SK-N-DZ (cell line): ENCODE results near the gene PITX1. TPM values are rescaled to one million over a fixed set of nuclear protein-coding genes. Genes with fewer than 3 reads are reported as not detected.
"Not testable (repeated sequence)": the region's sequence is repeated elsewhere in the genome, so short reads cannot be mapped to it uniquely, and the experiment has no call there.

Experiments
- DNase-seq: peaks from one replicate; pipeline ENCODE4 v3.0.0-alpha.2; 2015; ENCODE audit warnings: low spot score
- polyA plus RNA-seq, 2 experiments: library from polyadenylated mRNA; depleted of rRNA; stranded (reverse); fragments of >200 nt; gene quantifications; 2 replicates each; pipeline ENCODE4 v1.2.3, GENCODE V29; 2014

The PITX1 gene
- 0.50 and 0.53 TPM in 2 replicates for polyA plus RNA-seq (2014; cell fraction: cytosol; rRNA removed)
- polyA plus RNA-seq (2014; cell fraction: nucleus; rRNA removed) = 0.32 and 1.2 TPM in 2 replicates

DNA sequence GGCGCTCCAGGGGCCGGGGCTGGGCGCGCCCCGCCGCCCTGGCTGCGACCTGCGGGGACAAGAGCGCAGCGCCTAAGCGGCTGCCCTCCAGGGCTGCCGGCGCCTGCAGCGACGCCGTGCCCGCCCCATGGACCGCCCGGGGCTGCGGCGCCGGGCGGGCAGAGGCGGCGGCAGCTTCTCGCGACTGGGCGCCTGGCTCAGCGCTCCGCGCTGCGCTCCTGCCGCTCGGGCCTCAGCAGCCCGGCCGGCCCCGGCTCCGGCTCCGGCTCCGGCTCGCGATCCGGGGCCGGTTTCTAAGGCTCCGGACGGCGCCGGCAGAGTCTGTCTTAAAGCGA is at the start of gene PITX1:
TSS of gene PITX1 (minus strand) at position 328 of the 335 bp plus-strand sequence. CDS start 347 bp downstream, outside the sequence.
- DNase-seq = no peak

DNA sequence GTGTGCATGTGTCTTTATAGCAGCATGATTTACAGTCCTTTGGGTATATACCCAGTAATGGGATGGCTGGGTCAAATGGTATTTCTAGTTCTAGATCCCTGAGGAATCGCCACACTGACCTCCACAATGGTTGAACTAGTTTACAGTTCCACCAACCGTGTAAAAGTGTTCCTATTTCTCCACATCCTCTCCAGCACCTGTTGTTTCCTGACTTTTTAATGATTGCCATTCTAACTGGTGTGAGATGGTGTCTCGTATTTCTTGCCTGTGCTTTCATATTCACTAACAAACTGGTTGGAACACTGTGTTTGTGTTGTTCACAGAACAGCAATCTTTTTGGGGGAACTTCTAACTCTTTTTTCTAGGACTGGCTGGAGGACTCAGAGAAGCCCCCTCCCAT is 49.3 kb upstream of the PITX1 start:
- not testable (repeated sequence) for DNase-seq

DNA sequence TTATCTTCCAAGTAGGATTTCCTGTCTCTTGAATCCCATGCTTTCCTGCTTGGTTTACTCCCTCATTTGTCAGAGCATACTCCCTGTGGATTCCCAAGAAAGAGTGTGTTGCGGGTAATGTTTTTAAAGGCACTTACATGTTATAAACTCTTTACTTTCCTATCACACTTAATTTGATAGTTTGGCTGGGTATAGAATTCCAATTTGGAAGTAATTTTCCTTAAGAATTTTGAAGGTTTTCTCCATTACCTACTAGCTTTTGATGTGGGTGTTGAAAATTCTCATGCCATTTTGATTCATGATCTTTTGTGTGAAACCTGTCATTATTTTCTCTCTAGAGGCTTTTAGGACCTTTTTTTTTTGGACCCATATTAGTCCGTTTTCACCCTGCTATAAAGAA is 47.2 kb upstream of the PITX1 start:
- no peak for DNase-seq

DNA sequence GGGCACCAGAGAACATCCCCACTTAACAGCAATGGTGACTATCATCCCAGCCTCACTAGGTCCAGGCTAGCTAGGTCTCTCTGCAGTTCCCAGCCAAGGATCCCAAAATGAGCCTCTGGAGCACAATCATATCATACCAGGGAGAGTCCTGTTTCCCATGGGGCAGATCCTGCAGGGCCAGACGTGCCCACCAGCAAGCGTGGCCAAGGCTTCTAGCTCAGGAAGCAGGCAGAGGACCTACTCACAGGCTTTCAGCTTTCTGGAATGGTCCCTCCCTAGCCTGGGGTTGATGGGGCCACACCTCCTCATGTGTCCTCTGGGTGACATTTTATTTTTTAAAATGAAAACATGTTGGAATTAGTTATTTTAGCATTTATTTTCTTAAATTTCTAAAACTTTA is 45.7 kb upstream of the PITX1 start:
- DNase-seq = no peak

DNA sequence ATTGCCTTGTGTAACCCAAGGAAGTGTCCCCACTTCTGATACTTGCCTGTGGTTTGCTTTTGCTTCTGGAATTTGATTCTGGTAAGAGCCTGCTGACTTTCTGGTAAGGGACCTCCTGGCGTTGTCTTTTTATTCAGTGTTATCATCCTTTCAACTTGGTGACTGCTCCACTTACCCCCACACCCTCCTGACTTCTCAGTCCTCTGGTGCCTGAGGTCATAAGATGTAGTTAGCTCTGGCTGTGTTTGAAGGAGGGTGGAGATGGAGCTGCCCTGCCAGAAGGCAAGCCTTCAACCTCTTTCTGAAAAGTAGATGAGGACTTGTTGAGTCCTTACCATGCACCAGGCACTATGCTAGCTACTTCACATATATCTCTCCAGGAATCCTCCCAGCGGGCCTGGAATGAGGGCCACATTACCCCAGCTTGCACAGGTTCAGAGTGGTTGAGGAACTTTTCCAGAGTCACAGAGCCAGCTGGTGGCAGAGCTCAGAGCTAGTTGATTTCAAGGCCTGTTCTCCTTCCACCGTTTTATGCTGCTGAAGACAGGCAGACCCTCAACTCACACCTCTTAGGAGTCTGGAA is 45.2 kb upstream of the PITX1 start:
- DNase-seq = no peak

DNA sequence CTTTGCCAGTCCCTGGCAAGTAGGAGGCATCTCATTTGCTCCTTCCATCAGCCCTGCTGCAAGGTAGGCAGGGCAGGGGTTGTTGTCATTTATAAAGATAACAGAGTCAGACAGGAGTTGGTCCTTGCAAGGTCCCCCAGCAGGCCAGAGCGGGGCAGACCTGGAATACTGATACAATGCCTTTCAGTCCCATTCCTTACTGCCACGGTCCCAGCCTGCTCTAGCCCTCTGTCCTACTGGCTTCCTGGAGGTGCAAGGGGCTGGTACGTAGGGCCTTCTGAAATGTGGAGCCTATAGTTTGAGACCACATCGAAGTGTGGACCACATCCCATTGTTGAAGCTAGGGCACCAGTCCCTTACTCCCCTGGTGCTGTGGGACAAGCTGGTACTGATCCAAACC is 42.8 kb upstream of the PITX1 start:
- no peak for DNase-seq

DNA sequence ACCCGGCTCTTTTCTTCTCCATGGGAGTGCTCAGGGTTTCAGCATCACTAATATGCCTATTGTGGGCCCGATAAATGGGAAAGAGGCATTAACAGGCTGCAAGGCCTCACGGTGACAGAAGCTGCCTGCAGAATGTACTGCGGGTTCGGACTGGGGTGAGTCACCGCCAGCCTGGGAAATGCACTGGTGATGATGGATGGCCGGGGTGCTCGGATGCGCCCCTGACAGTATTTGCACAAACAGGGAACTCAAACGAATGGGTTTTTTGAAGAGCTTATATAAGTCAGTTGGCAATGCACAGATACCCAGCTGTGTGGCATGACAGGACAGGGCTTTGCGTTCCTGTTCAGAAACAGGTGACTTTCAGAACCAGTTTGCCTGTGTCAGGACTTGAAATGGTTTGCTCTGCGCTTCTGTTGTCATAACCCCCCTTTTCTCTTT is 42.0 kb upstream of the PITX1 start:
- DNase-seq = no peak

DNA sequence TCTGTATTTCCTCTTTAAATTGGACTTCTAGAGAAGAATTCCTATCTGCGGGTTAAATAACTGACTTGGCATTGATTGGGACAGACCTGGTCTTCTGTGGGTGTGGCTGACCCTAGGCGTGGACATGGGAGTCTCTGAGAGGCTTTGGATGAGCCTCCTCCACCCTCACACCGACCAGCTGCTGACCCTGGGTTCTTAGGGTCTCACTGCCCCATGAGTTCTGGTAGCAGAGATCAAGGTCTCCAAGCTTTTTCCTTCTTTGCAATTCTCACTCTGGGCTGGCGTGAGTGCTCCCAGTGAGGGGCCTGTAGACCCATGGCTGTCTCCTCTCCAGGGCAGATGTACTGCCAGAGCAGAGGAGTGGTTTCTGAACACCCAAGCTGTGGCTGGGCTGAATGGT is 41.6 kb upstream of the PITX1 start:
- DNase-seq = no peak

DNA sequence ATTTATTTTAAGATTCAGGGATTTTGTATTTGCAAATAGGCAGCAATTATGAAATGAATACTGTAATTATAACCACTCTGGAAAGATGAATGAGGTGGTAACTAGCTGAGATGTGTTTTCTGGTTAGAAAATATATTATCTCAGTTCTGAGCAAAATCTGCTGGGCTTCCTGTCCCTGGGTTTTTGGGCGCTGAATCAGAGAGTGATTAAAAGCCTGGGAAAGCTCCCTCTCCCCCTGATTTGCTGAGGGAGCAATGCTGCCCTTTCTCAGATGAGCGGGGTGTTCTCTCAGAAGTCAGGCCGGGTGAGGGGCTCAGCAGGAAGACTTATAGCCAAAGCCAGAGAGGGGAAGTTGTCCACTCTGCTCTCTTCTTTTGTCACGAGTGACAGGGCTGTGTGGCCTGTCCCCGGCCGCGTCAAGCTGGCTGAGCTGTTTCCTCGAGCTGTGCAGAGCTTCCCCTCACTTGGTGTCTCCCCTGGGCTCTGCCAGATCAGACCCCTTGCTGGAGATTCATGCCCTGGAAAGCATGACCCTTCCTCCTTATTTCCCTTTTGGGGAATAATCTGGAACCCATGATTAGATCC is 39.8 kb upstream of the PITX1 start:
- DNase-seq = no peak

DNA sequence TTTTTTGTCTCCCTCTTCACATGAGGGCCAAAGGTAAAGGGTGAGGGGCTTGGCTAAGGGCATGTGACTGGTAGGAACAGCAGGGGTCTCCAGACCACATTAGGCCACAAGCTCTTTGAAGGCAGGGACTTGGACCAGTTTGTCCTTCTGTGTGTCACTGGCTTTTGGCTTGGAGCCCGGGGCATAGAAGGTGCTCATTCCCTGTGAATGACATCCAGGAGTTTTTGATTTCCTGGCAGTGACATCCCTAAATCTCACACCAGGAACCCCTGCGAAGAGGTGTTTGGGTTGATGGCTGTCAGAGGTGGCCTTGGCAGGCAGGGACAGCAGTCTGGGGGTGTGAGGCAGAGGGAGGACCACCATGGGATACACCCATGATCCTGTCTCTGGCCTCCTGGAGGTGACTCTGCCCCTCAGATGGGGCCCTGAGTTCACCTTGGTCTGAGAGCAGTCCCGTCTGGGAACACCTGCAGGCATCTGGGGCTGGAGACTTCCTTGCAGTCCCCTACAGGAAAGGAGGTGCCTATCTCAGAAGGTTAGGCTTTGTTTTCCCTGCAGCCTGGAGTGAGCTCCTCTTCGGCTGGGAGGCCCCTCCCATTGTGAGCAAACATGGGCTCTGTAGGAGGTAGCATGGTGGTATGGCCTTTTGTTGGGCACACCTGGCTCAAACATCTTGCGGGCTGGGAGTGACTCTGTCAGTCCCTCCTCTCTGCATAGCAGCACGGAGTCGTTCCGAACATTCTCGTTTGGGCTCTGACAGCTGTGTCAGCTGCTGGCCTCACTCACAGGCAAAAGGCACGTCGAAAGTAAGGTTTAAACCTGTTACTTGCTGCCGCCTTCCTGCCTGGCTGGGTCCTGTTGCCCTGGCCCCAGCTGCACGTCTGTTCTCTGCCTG is 38.6 kb upstream of the PITX1 start:
- DNase-seq = no peak

DNA sequence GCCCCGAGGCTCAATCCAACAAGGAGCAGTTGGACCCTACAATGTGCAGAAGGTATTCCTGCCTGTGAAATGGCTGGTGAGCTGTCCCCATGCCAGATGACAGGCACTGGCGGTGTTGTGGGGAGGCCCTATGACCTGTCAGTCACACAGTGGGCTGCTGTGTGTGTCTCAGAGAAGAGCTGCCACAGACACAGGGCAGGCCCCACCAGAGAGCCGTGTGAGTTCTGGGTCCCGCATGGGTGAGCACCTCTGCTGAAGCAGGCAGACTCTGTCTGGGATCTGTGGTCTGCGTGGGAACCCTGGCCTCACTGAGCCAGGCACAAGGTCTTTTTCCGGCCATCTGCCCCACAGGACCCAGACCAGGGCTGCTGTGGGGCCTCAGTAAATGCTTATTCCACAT is 37.3 kb upstream of the PITX1 start:
- DNase-seq = no peak

DNA sequence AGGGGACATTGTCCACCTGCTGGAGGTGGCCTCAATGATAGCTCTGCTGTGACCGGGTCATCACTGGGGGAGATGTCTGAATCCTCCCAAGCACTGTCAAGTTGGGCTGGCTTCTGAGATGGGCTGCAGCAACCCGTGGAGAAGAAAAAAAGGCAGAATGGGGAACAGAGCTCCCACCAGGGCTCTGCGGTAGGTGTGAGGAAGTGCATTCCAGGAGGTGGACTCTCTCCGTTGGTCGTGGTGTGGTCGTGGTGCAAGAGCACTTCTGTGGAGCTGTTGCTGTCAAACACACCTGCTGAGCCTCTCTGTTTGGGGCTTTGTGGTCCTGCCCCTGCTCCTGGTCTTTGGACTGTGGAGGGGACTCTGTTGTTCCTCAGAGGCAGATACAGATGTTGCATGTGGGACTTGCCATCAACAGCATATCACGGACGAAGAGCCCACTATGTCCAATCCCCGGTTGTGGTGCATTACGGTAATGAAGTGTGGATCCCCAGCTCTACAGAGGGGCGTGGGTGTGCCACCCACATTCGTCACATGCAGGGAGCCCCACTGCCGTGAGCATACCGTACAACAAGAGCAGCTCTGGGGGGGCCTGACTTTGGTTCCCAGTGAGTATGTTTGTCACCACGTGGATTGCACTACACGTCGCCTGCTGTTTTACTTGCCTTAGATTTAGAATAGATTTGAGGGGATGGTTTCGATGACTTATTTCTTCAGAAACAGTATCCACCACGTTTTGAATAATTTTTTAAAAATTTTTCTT is 36.0 kb upstream of the PITX1 start:
- DNase-seq = no peak

DNA sequence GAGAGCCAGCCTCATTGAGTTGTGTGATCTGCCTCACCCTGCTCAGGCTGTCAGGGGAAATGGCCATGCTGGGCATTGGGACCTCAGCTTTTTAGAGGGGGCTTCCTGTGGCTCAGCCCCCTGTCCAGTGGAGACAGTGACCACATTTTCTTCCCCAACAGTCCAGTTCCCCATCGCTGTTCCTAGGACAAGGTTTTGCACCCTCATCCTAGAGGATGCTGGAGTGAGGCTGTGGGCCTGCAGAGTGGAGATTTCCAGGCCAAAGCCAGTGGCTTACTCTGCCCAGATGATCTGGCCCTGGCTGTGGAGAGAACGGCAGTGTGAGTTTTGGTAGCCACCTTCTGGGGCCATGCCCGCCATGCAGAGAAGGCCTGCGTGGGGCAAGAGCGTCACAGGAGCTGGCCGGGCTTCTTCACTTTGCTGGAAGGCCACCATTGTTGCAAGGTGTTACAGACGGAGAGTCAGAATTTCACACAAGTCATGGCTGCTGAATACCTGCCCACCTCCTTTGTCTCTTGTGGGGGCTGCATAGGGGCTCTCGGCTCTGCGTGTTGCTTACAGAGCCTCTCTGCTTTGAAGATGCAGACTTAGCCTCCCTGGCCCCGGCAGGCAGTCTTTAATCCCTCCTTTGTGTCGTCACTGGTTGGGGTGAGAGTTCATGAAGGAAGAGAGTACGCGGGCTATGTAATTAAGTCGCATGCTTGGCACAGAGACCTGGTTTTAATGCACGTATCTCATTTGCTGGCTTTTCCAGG is 35.2 kb upstream of the PITX1 start:
- DNase-seq = no peak

DNA sequence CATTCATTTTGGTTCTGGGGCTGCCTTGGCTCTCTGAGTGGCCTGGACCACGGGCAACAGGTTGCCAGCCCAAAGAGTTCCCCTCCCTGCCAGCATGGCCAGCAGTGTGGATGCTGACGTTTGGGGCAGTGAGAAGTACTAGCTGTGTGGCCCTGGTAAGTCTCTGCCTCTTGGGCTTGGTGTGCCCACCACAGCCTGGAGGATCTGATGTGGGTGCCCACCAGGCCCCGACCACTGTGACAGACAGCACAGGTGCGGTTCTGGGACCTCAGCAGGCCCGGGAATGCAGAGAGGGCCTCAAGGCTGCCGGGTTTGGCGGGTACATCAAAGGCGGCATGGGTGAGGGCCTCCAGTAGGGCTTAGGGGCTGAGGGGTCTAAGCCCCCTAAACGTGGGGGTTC is 33.6 kb upstream of the PITX1 start:
- DNase-seq = no peak

DNA sequence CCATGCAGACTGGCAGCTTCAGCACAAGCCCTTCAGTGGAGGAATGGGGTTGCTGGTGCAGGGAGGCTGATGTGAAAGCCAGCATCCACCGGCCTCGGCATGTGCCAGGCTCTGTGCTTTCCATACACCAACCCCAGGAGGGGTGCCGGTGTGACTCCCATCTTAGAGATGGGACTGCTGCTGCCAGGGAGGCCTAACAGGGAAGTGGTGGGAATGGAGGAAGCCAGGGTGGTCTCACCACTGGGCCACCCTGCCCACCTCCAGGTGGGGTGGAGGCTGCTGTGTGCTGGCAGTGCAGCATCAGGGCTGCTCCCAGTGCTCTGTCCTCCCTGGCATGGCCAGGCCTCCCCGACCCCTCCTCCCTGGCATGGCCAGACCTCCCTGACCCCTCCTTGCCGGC is 32.8 kb upstream of the PITX1 start:
- DNase-seq = no peak

DNA sequence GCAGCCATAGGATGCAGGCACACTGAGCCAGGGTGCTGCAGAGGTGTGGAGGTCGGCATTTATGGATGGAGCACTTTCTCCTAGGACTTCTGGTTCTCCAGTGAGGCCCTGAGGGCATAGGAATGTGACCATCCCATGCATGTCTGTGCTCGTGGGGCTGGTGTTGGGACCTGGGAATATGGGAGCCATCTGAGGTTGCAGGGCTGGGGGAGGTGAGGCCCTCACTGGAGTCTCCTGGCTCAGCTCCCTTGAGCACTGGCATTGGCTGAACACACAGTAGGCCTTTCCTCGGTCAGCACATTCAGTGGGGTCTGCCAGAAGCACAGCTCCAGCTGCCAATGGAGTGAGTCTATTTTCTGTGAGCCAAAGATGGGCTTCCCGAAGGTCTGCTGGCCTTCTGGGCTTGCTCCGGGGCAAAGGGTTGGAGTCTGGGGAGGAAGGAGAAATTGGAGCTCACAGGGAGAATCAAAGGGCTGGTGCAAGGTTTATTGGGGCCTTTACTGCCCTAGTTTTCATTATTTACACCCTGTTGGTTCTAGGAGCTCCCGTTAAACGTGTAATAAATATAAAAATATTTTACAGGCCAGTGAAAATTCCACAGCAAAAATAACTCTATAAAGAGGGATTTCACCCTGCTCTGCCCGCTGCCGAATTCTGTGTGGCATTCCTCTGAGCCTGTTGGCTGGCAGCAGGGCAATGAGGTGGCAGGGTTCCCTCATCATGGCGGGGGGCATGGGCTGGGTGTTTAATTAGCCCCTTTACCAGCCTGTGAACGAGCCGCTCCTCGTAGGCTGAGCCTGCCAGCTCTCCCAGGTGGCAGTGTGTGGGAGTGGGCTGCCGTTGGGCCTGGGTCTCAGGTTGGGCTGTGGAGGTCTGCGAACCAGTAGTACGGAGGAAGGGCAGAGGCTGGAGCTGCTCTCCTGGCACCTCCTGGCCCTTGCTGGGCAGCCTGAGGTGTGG is 31.6 kb upstream of the PITX1 start:
- no peak for DNase-seq

DNA sequence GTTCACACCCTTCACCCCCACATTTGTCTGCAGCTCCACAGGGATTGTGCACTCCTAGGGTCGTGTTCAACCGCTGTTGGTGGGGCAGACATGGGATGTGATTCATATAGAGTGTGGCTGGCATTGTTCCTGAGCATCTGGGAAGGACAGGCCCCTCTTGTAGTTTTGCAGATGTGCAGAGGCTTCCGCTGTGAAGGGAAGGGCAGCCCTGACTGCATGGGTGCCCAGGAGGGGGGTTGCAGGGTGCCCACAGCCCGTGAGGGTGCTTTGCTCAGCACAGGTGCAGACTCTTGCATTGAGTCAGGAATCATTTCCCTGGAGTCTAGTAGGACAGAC is 30.2 kb upstream of the PITX1 start:
- no peak for DNase-seq

DNA sequence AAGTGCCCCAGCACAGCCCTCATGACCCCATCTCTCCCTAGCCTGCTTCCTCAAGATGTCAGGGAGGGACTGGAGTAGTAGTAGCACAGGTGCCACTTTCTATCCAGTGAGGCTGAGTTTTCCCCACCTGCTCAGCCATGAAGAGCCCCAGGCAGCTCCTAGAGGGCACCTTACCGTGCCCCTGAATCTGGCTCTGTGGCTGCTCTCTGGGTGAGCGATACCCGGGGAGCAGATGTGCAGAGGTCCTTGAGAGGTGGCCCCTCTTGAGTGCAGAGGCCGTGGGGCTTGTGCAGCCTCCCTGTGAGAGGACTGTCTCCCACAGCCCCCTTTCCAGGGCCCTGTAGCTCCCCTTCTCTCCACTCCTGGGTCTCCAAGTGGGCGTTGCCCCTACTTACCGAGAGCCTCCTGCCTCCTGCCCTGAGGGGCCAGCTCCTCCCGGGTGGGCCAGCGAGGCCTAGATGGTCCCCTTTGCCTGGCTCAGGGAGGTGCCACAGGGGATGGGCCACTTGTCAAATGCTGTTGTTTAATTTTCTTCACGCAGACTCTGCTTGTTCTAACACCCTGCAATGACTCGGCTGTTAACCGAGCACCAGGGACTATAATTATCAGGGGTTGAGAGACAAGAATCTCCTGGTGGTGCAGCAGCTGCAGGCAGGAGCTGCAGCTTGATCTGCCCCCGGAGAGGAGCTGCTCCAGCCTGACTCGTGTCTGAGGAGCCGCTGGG is 29.6 kb upstream of the PITX1 start:
- no peak for DNase-seq

DNA sequence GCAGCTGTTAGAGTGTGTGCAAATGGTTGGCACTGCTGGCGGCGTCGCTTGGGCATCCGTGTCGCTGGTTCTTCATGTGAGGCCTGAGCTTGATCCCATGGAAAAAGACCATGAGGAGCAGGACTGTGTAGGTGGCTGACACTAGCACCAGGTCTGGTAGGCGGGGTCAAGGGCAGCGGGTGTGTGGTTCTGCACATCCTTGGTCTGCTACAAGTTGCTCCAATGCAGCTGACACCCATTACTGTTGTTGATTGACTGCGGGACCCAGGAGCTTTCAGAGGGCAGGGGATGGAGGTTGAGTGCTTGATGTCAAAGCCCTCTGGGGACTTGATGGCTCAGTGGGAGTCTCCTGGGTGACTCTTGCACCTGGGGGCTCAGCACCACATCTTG is 29.0 kb upstream of the PITX1 start:
- no peak for DNase-seq
